Dendritic cell treated with granulocyte-macrophage colony-stimulating factor and Interleukin-4, amounts not matched to agents 40 ng/mL and 50 ng/mL, for 4 days (primary cell): Measurements from ENCODE around the gene RAB3B.
"Not testable (repeated sequence)": the region's sequence is repeated elsewhere in the genome, so short reads cannot be mapped to it uniquely, and the experiment has no call there.

ENCODE experiments used
- H3K27ac Mint-ChIP-seq: one replicate; pipeline ENCODE4 v1.8.0; 2022; ENCODE audit warnings: mild to moderate bottlenecking, mixed read lengths
- H3K27me3 Mint-ChIP-seq: one replicate; pipeline ENCODE4 v1.8.0; 2022; ENCODE audit warnings: mild to moderate bottlenecking, mixed read lengths
- H3K36me3 Mint-ChIP-seq: one replicate; pipeline ENCODE4 v1.8.0; 2022; ENCODE audit warnings: low read depth, mixed read lengths
- H3K4me1 Mint-ChIP-seq: one replicate; pipeline ENCODE4 v1.8.0; 2022; ENCODE audit warnings: low read depth, mixed read lengths
- H3K4me3 Mint-ChIP-seq: one replicate; pipeline ENCODE4 v1.8.0; 2022; ENCODE audit warnings: mild to moderate bottlenecking, moderate library complexity, mixed read lengths
- H3K9me3 Mint-ChIP-seq: one replicate; pipeline ENCODE4 v1.8.0; 2022; ENCODE audit warnings: mixed read lengths
- intact Hi-C: fragments of 100-400 bp; cut with micrococcal nuclease; formaldehyde crosslinking; loops from one replicate; pipeline ENCODE4 v1.15.0; 2022

The RAB3B gene

DNA sequence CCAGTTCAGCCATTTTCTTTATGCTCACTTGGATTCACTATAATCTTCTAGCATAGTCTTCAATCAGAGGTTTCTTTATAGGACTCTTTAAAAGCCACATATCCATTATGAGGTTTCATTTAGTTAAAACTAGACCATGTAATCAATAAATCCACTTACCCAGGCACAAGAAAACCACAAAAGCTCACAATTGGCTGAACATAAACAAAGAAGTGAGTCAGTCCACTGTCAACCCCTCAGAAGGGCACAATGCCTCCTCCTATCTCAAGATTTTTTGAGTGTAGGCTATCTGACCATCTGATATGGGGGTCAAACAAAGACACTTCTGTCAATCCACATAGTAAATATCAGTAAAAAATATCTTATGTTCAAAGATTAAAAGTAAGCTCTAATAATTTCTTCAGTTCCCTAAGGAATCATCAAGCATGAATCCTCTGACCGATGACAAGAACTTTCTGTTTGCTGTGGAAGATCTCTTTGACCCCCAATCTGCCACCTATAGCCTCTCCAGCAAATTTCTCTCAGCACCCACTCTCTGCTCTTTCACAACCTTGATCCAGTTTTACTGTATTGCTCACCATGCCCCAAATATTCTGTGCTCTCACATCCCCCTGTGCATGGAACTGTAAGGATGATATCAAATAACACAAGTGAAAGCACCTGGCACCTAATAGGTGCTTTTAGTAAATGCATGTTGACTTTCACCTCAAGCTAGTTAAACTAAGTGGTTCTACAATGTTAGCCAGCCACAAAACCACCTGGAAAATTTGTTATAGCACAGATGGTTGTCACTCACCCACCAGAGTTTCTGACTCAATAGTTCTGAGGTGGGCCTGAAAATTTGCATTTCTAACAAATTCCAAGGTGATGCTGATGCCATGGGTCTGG, 16.7 kb downstream of the RAB3B start:
- intact Hi-C loops: no loop called here
- Mint-ChIP-seq H3K27ac (no peak overlapping the region), H3K9me3 (no peaks in the 10 kb centered on the region), H3K36me3 (no peaks in the 10 kb centered on the region), H3K4me3 (no peak overlapping the region), H3K27me3 (peaks cover 9% of the 10 kb centered on the region), H3K4me1 (no peaks in the 10 kb centered on the region)

DNA sequence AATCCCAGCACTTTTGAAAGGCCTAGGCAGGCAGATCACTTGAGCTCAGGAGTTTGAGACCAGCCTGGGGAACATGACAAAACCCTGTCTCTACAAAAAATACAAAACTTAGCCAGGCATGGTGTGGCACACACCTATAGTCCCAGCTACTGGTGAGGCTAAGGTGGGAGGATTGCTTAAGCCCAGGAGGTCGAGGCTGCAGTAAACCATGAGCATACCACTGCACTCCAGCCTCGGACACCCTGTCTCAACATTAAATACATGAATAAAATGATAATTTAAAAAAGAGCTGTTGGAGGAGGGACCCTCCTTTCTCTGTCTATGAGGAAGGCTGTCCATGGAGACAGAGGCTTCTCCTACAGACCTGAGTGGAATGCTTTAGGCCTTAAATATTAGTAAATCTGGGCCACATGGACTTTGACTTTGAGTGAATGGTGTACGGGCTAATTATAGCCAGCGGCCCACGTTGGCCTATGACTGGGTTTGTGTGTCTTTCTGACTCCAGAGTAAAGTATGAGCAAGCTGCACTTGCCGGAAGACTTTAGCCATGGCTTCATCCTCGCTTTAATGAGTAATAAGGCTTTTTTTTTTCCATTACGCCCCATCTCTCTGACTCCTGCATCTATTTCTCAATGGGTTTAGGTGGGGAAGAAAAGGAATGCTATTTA, 21.3 kb downstream of the RAB3B start:
- no peaks in the 10 kb centered on the region for H3K9me3 Mint-ChIP-seq
- H3K36me3 Mint-ChIP-seq: no peaks in the 10 kb centered on the region
- no peaks in the 10 kb centered on the region for H3K4me1 Mint-ChIP-seq
- intact Hi-C loops: no loop called here
- H3K27ac Mint-ChIP-seq: no peak overlapping the region
- H3K27me3 Mint-ChIP-seq: peaks cover 5% of the 10 kb centered on the region
- H3K4me3 Mint-ChIP-seq: no peak overlapping the region

DNA sequence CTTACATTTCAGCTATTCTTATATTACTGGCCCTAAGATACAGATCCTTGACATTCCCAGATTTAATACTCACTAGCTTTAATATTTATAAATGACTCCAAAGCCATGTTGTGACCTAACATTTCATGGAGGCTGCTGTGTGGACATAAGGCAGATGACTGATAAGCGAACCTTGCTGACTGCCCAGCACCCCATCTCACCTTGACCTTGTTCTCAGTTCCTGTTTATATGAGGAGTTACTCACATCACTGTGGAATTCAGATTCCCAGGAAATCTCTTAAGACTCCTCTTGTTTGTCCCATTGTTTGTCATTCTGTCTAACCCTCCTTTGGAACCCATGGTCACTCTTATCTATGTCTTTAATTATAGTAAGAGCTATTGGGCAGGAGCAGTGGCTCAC, 21.9 kb downstream of the RAB3B start:
- no peaks in the 10 kb centered on the region for H3K36me3 Mint-ChIP-seq
- no peak overlapping the region for H3K27ac Mint-ChIP-seq
- H3K27me3 Mint-ChIP-seq: peaks cover 5% of the 10 kb centered on the region
- intact Hi-C loops: no loop called here
- H3K4me3 Mint-ChIP-seq: no peak overlapping the region
- no peaks in the 10 kb centered on the region for H3K9me3 Mint-ChIP-seq
- no peaks in the 10 kb centered on the region for H3K4me1 Mint-ChIP-seq

DNA sequence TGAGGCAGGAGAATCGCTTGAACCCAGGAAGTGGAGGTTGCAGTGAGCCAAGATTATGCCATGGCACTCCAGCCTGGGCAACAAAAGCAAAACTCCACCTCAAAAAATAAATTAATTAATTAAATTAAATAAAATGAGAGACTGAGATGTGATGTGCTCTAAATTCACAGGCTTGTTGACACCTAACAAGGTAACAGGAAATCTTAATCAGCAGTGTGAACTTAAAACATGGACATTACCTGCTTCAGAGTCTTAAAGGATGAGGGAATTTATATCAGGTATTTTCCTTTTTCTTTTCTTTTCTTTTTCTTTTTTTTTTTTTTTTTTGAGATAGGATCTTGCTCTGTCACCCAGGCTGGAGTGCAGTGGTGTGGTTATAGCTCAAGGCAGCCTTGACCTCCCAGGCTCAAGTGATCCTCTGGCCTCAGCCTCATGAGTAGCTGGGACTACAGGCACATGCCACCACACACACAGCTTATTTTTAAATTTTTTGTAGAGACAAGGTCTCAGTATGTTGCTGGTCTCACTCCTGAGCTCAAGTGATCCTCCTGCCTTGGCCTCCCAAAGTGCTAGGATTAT, 23.2 kb downstream of the RAB3B start:
- H3K27ac Mint-ChIP-seq, H3K27me3 Mint-ChIP-seq, H3K4me3 Mint-ChIP-seq, H3K9me3 Mint-ChIP-seq, H3K4me1 Mint-ChIP-seq, H3K36me3 Mint-ChIP-seq, intact Hi-C loops: not testable (repeated sequence)

DNA sequence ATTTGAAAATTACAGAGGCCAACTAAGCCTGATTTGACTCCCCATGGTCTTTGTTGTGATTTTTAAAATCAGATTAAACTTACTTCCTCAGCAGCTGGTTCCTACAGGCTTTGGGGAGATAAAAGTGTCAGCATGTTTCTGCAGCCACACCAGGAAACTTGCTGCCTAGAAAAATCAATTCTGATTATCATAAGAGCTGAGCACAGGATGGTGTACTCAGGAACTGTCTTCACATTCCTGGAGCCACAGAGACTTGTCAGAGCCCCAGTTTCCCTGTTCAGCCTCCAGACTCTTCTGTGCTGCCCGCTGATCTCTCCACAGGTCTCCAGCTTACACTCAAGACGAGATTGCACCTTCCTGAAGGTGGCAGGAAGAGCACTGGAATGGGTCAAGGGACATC, 23.9 kb downstream of the RAB3B start:
- no peaks in the 10 kb centered on the region for H3K4me1 Mint-ChIP-seq
- no peak overlapping the region for H3K27ac Mint-ChIP-seq
- peaks cover 5% of the 10 kb centered on the region for H3K27me3 Mint-ChIP-seq
- intact Hi-C loops: no loop called here
- H3K36me3 Mint-ChIP-seq: no peaks in the 10 kb centered on the region
- H3K4me3 Mint-ChIP-seq: no peak overlapping the region
- H3K9me3 Mint-ChIP-seq: no peaks in the 10 kb centered on the region

DNA sequence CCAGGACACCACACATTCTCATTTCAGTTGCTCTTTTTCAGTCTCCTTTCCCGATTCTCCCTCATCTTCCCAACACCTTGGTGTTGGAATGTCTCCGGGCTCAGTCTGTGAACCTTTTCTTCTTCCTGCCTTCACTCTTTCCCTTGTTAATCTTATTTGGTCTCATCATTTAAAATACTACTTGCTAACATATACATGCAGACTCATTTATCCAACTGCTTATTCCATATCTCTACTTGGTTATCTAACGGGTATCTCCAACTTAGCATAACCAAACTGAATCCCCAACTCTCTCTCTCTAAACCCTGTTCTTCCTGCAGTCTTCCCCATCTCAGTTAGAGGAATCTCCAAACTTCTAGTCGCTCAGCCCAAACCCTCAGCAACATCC, 26.2 kb downstream of the RAB3B start:
- no peak overlapping the region for H3K27ac Mint-ChIP-seq
- peaks cover 8% of the 10 kb centered on the region for H3K27me3 Mint-ChIP-seq
- intact Hi-C loops: no loop called here
- no peak overlapping the region for H3K4me3 Mint-ChIP-seq
- no peaks in the 10 kb centered on the region for H3K36me3 Mint-ChIP-seq
- no peaks in the 10 kb centered on the region for H3K9me3 Mint-ChIP-seq
- no peaks in the 10 kb centered on the region for H3K4me1 Mint-ChIP-seq

DNA sequence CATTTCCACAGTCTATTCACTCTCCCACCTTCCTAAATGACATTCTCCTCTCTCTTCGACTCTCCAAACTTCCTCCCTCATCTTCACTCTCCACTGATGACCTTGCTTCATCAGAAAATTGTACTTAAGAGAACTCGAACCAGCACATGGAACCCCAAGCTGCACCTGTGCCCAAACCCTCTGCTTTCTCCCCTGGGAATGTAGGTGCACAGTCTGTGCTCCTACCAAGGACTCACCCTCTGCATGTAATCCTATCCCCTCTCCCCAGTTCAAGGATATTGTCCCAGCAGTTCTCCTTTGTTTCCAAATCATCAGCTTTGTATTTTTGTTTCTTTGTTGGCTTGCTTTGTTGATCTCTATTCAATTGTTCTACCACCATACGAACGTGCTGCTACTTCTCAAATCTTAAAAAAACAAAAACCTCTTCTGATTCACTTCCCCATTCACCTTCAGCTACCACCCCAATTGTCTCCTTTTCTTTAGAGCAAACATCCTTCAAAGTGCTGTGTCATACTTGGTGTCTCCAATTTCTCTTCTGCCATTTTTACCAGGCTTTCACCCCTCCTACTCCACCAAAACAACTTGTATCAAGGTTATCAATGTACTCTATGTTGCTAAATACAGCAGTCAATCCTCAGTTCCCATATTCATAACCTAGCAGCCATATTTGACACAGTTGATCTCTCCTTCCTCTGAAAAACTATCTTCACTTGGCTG, 26.8 kb downstream of the RAB3B start:
- H3K4me1 Mint-ChIP-seq: no peaks in the 10 kb centered on the region
- peaks cover 8% of the 10 kb centered on the region for H3K27me3 Mint-ChIP-seq
- no peak overlapping the region for H3K27ac Mint-ChIP-seq
- no peak overlapping the region for H3K4me3 Mint-ChIP-seq
- intact Hi-C loops: no loop called here
- H3K36me3 Mint-ChIP-seq: no peaks in the 10 kb centered on the region
- H3K9me3 Mint-ChIP-seq: no peaks in the 10 kb centered on the region

DNA sequence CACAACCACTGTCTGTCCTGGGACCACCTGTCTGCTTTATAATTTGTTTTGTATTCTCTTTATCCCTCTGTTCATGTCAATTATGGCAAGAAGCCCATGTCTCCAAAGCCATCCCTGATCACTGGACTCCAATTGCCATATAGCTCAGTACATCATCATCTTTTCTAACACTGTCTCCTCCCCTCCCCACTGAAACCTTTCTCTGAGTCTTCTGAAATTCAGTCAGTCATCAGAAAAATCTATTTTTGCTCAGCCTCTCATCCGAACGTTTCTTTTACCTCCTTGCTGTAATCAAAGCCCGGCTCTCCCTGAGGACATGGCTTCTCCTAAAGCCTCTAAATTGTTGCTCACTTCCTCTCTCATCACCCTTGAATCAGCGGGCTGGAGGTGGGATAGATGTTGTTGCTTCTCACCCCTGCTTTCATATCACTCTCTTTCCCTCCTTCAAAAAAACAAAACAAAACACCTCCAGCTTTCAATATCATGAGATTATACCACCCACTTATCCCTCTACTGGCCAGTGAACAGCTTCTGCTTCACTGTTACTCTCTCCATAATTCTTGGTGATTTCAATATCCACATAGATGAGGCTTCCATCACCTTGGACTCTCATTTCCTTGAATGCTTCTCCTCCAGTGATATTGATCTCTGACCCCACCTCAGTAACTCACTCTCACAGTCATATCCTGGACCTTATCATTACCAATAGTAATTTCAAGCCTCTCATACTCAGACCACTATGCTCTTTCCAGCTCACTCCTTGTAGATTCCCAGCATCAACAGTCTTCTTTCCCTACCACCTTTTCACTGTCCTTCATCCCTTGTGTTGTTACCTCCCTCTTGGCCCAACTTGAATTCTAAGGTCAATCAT, 27.8 kb downstream of the RAB3B start:
- H3K27ac Mint-ChIP-seq: no peak overlapping the region
- intact Hi-C loops: no loop called here
- H3K27me3 Mint-ChIP-seq: peaks cover 8% of the 10 kb centered on the region
- no peaks in the 10 kb centered on the region for H3K9me3 Mint-ChIP-seq
- H3K4me1 Mint-ChIP-seq: no peaks in the 10 kb centered on the region
- no peaks in the 10 kb centered on the region for H3K36me3 Mint-ChIP-seq
- no peak overlapping the region for H3K4me3 Mint-ChIP-seq

DNA sequence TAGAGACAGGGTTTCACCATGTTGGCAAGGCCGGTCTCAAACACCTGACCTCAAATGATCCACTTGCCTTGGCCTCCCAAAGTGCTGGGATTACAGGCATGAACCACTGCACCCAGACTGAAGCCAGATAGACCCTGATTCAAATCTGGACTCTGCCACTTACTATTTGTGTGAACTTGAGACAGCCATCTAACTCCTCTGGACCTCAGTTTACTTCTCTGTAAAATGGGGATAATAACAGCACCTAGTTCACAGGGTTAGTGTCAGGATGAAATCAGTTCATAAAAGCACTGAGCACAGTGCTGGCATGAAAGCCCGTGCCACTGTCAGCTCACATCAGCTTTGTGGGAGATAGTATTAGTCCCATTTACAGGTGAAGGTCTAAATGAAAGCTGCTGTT, 28.5 kb downstream of the RAB3B start:
- intact Hi-C loops: no loop called here
- Mint-ChIP-seq H3K27me3 (peaks cover 8% of the 10 kb centered on the region), H3K9me3 (no peaks in the 10 kb centered on the region), H3K36me3 (no peaks in the 10 kb centered on the region), H3K27ac (no peak overlapping the region), H3K4me1 (no peaks in the 10 kb centered on the region), H3K4me3 (no peak overlapping the region)

DNA sequence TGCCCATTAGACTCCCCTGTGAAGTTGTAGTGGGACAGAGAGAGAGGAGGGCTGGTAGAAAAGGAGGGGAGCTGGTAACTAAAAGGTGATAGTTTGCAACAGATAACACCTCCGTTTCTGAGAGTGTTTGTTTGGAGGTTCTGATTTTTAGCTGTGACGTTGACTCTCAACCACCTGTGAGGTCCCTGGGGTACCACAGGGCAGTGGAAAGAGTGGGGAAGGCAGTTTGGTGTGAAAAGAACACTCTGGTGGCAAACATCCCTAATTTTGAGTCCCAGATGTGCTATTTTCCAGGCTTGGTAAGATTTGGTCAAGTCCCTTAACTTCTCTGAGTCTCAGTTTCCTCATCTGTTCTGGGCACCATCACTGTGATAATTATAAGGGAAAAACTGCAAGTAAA, 29.3 kb downstream of the RAB3B start:
- Mint-ChIP-seq H3K4me3 (no peak overlapping the region), H3K4me1 (no peaks in the 10 kb centered on the region), H3K36me3 (no peaks in the 10 kb centered on the region), H3K9me3 (no peaks in the 10 kb centered on the region), H3K27me3 (peaks cover 8% of the 10 kb centered on the region), H3K27ac (no peak overlapping the region)
- intact Hi-C loops: no loop called here

DNA sequence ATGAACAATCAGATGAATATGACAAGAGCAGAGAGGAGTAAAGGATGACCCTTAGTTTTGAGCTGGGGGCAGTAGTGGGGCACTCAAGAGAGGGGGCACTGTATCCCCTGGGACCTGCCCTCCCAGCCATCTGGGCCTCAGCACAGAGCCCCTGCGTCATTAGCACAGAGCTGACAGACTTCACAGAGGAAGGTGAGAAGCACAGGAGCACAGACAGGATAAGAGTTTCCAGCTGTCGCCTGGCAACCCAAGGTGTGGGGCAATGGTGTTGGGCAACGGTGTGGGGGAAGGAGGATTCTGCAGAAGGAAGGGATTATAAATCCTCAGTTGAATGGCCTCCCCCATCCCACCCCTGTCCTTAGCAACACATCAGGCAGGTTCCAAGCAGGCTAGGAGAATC, 30.2 kb downstream of the RAB3B start:
- H3K27ac Mint-ChIP-seq: no peak overlapping the region
- peaks cover 8% of the 10 kb centered on the region for H3K27me3 Mint-ChIP-seq
- H3K4me1 Mint-ChIP-seq: no peaks in the 10 kb centered on the region
- no peaks in the 10 kb centered on the region for H3K36me3 Mint-ChIP-seq
- H3K9me3 Mint-ChIP-seq: no peaks in the 10 kb centered on the region
- intact Hi-C loops: no loop called here
- no peak overlapping the region for H3K4me3 Mint-ChIP-seq

DNA sequence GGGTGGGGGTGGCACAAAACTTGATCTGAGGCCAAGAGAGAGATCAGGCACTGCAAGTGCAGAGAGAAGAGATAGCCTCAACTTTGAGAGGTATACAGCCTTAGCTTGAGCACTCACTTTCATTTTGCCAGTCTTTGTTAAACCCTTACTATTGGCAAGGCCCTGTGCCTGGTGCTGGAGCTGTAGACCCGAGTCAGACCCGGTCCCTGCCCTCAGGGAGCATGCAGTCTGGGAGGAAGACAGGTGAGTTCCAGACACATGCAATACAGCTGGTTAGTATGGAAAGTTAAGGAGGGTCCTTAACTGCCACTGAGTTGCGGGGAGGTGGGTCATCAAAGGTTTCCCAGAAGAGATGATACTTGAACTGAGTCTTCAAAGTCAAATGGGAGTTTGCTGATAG, 31.7 kb downstream of the RAB3B start:
- Mint-ChIP-seq H3K27me3 (peaks cover 8% of the 10 kb centered on the region), H3K27ac (no peak overlapping the region)
- intact Hi-C loops: no loop called here

DNA sequence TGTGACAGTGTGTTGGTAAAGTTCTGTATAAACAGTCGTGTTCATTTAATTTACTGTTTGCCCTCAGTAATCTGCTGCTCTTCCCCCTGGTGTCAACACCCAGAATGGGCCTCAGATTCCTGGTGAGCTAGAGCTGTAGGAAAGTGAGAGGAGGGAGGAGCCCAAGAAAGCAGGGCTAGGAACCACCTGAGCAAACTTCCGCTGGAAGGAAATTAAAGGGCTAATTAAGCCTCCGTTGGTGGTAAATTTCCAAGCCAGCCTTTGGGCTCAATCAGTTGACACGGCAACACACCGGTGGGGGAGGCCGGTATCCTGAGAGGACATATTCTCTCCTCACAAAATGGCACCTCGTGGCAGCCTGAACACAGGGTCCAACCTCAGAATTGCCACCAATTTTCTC, 32.9 kb downstream of the RAB3B start:
- intact Hi-C loops: no loop called here
- no peak overlapping the region for H3K27ac Mint-ChIP-seq
- H3K27me3 Mint-ChIP-seq: peaks cover 9% of the 10 kb centered on the region
- H3K4me1 Mint-ChIP-seq: peaks cover 3% of the 10 kb centered on the region
- no peak overlapping the region for H3K4me3 Mint-ChIP-seq
- H3K9me3 Mint-ChIP-seq: no peaks in the 10 kb centered on the region
- H3K36me3 Mint-ChIP-seq: no peaks in the 10 kb centered on the region

More for the DNA sequence above, 31.7 kb downstream of the RAB3B start:
- no peaks in the 10 kb centered on the region for H3K36me3 Mint-ChIP-seq
- H3K9me3 Mint-ChIP-seq: no peaks in the 10 kb centered on the region
- no peak overlapping the region for H3K4me3 Mint-ChIP-seq
- H3K4me1 Mint-ChIP-seq: no peaks in the 10 kb centered on the region
